Fibroblast of lung (primary cell): ENCODE measurements around the gene CYP4F8.

Source experiments
- EZH2 ChIP-seq: IDR thresholded peaks from 2 replicates; pipeline ENCODE4 v1.5.1; 2012; ENCODE audit warnings: low read length, control low read depth, mild to moderate bottlenecking; ENCODE audit errors: missing control alignments
- TF ChIP-seq, protein P1 (sequence below), 2 donors: IDR thresholded peaks in 1 of 2; conservative IDR thresholded peaks in 1 of 2; 1 replicate in 1 of 2; 2 replicates in 1 of 2; pipeline ENCODE4 v1.5.1; 2011 to 2012; ENCODE audit warnings: low read length in 2 of 2, control low read depth in 1 of 2, inconsistent platforms in 1 of 2, low read depth in 1 of 2, mild to moderate bottlenecking in 1 of 2

DNA sequence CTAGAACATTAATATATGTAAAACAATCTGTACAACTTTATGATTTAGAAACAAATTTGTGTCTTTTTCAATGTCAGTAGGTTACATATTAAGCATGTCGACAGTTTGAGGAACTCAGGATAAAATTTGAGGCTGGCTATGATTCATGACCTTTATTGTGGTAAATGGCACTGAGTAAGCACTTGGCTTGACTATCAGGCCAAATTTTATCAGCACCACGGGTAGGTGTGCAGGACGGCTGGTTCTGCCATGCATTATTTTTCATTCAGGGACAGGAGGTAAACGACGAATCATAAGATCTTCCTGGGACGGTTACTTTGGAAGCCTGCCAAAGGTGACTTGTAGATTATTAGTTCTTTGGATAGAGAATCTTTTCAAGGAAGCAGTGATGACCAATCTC lies 19.9 kb upstream of the CYP4F8 start:
- TF ChIP-seq, protein P1, sequence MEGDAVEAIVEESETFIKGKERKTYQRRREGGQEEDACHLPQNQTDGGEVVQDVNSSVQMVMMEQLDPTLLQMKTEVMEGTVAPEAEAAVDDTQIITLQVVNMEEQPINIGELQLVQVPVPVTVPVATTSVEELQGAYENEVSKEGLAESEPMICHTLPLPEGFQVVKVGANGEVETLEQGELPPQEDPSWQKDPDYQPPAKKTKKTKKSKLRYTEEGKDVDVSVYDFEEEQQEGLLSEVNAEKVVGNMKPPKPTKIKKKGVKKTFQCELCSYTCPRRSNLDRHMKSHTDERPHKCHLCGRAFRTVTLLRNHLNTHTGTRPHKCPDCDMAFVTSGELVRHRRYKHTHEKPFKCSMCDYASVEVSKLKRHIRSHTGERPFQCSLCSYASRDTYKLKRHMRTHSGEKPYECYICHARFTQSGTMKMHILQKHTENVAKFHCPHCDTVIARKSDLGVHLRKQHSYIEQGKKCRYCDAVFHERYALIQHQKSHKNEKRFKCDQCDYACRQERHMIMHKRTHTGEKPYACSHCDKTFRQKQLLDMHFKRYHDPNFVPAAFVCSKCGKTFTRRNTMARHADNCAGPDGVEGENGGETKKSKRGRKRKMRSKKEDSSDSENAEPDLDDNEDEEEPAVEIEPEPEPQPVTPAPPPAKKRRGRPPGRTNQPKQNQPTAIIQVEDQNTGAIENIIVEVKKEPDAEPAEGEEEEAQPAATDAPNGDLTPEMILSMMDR (conservative IDR thresholded peaks at IDR 0.05 in 1 of 2, IDR thresholded peaks at IDR 0.05 in 1 of 2; ENCODE audit: low read depth in 1 of 2, low read length in 2 of 2): no peak
- no peak for TF ChIP-seq EZH2
